ENCODE data around the gene RHOBTB1. TPM values are rescaled to one million over a fixed set of nuclear protein-coding genes. Genes with fewer than 3 reads are reported as not detected.
A peak's percentile ranks its signal among the peaks of the same experiment; 100 is the strongest.

The RHOBTB1 gene
- total RNA-seq, 2 experiments from 2014 or later = not detected

- H3K9me3 Mint-ChIP-seq = no peaks in the 10 kb centered on the region
- H3K4me1 Mint-ChIP-seq (ENCODE audit: low read depth) = no peaks in the 10 kb centered on the region
- no peak overlapping the region for H3K27ac Mint-ChIP-seq
- DNase-seq = no peak
- CTCF ChIA-PET = no interaction called here
- intact Hi-C loops (cut with micrococcal nuclease) = no loop called here
- no peak overlapping the region for H3K4me3 Mint-ChIP-seq
- H3K27me3 Mint-ChIP-seq (ENCODE audit: low read depth) = no peaks in the 10 kb centered on the region
- no peaks in the 10 kb centered on the region for H3K36me3 Mint-ChIP-seq (ENCODE audit: low read depth)
Measured at GRCh38 chr10:60893231-60893630, 50.8 kb downstream of the RHOBTB1 start.

- H3K4me1 Mint-ChIP-seq (ENCODE audit: low read depth) = no peaks in the 10 kb centered on the region
- intact Hi-C loops (cut with micrococcal nuclease) = no loop called here
Measured at GRCh38 chr10:60892571-60892970, 51.4 kb downstream of the RHOBTB1 start.

DNA sequence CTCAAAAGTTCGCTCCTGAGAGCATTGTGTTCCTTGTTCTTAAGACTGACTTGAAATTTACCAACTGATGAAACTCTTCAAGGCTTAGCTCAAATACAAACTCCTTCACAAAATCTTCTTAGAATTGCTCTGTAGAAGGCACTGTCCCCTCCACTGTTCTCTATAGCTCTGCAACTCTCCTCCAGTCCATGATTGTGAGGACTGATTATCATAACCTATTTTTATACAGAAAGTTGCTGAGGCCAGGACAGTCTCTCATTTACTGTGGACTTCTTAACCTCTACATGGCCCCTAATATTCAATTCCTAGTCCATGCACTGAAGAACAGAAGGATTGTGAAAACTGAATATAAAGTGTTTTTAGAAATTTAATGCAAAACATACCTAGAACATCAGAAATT is 53.2 kb downstream of the RHOBTB1 start:
- Mint-ChIP-seq H3K27me3 (ENCODE audit: low read depth) (no peaks in the 10 kb centered on the region), H3K4me3 (no peak overlapping the region), H3K36me3 (ENCODE audit: low read depth) (no peaks in the 10 kb centered on the region), H3K27ac (no peak overlapping the region), H3K4me1 (ENCODE audit: low read depth) (no peaks in the 10 kb centered on the region), H3K9me3 (no peaks in the 10 kb centered on the region)
- DNase-seq = no peak
- CTCF ChIA-PET = no interaction called here
- intact Hi-C loops (cut with micrococcal nuclease) = no loop called here

More at GRCh38 chr10:60892571-60892970, 51.4 kb downstream of the RHOBTB1 start:
- H3K9me3 Mint-ChIP-seq = no peaks in the 10 kb centered on the region
- CTCF ChIA-PET = no interaction called here
- no peaks in the 10 kb centered on the region for H3K36me3 Mint-ChIP-seq (ENCODE audit: low read depth)
- H3K27me3 Mint-ChIP-seq (ENCODE audit: low read depth) = no peaks in the 10 kb centered on the region
- no peak for DNase-seq
- no peak overlapping the region for H3K27ac Mint-ChIP-seq
- H3K4me3 Mint-ChIP-seq = no peak overlapping the region

DNA sequence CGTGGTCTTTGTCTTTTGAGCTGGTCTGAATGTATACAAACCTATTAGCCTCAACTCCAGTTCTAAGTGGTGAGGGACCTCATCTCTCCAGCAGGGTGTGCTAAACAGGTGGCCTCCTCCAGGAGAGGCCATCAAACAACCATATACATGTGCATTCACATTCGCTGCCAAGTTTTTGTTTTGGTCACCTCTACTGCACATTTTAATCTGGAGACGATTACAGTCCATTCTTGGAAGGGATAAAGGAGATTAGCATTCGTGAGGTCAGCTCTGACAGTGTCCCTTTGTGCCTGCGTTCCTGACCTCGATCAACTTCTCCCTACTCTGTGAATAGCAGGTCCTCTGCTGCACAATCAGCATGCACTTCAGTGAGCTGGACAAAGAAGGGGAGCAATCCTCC is 60.8 kb downstream of the RHOBTB1 start:
- no peaks in the 10 kb centered on the region for H3K27me3 Mint-ChIP-seq (ENCODE audit: low read depth)
- no peaks in the 10 kb centered on the region for H3K9me3 Mint-ChIP-seq
- no peaks in the 10 kb centered on the region for H3K4me1 Mint-ChIP-seq (ENCODE audit: low read depth)
- DNase-seq = peak; percentile 6
- CTCF ChIA-PET = interaction anchor here (0.5 to 1.4 kb wide), 3 partner anchors 11 to 83 kb away, joined by 4 to 6 read pairs (median 5); no protein-coding TSS in a partner anchor
- no peak overlapping the region for H3K4me3 Mint-ChIP-seq
- intact Hi-C loops (cut with micrococcal nuclease) = no loop called here
- no peaks in the 10 kb centered on the region for H3K36me3 Mint-ChIP-seq (ENCODE audit: low read depth)
- no peak overlapping the region for H3K27ac Mint-ChIP-seq

- Mint-ChIP-seq H3K4me3 (no peak overlapping the region), H3K36me3 (ENCODE audit: low read depth) (no peaks in the 10 kb centered on the region), H3K27ac (no peak overlapping the region), H3K9me3 (no peaks in the 10 kb centered on the region), H3K27me3 (ENCODE audit: low read depth) (peaks cover 4% of the 10 kb centered on the region), H3K4me1 (ENCODE audit: low read depth) (no peaks in the 10 kb centered on the region)
- no peak for DNase-seq
- CTCF ChIA-PET = no interaction called here
- intact Hi-C loops (cut with micrococcal nuclease) = no loop called here
Measured at GRCh38 chr10:60878224-60878623, 65.8 kb downstream of the RHOBTB1 start.

DNA sequence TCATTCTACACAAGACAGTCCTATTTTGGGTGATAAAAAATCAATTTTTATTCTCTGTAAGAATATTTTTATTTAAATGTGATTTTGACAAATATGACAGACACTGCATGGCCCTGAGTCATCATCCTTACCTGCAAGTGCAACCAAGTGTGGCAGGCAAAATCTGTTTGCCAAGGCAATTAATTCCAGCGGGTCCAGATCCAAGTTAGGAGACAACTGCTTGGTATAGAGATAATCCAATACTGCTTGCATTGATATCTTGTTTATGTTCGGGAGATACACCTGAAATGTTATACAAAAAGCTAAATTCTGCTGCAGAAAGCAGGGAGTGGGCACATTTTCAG is 66.2 kb downstream of the RHOBTB1 start:
- Mint-ChIP-seq H3K4me1 (ENCODE audit: low read depth) (no peaks in the 10 kb centered on the region), H3K27ac (no peak overlapping the region), H3K27me3 (ENCODE audit: low read depth) (peaks cover 6% of the 10 kb centered on the region), H3K36me3 (ENCODE audit: low read depth) (no peaks in the 10 kb centered on the region), H3K4me3 (no peak overlapping the region), H3K9me3 (no peaks in the 10 kb centered on the region)
- intact Hi-C loops (cut with micrococcal nuclease) = no loop called here
- no peak for DNase-seq
- CTCF ChIA-PET = interaction anchor here (1.1 kb wide), 1 partner anchor 61 kb away, joined by 3 read pairs; no protein-coding TSS in a partner anchor

DNA sequence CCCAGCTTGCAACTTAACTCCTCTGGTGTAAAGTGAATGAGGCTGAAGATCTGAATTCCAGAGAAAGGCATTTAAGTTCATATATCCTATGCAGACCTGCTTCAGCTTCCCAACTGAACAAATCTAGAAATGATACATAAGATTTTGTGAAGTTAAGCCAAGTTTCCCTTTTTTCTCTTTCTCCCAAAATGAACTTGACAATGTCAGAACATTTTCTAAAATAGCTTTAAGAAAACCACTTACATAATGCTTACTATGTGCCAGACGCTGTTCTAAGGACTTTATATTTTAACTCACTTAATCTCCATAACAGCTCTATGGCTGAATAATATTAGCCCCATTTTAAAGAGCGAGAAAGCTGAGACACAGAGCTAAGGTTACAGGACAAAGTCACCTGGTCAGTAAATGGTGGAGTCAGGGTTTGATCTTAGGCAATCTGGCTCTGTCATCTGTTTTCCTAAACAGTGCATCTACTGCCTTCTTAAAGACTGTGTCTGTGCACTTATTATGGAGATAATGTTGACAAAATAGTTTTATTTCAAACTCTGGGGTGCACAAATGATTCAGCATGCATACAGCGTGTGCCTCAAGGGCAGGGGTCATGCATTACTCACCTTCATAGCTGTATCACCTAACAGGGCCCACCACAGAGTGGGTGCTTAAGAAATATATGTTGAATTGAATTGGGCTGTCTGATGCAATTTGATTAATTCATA is 66.8 kb downstream of the RHOBTB1 start:
- H3K27ac Mint-ChIP-seq = no peak overlapping the region
- CTCF ChIA-PET = interaction anchor here (1.1 kb wide), 1 partner anchor 60 kb away, joined by 3 read pairs; no protein-coding TSS in a partner anchor
- H3K4me3 Mint-ChIP-seq = no peak overlapping the region
- DNase-seq = no peak
- intact Hi-C loops (cut with micrococcal nuclease) = no loop called here
- H3K36me3 Mint-ChIP-seq (ENCODE audit: low read depth) = no peaks in the 10 kb centered on the region
- H3K27me3 Mint-ChIP-seq (ENCODE audit: low read depth) = peaks cover 6% of the 10 kb centered on the region
- no peaks in the 10 kb centered on the region for H3K9me3 Mint-ChIP-seq
- no peaks in the 10 kb centered on the region for H3K4me1 Mint-ChIP-seq (ENCODE audit: low read depth)

DNA sequence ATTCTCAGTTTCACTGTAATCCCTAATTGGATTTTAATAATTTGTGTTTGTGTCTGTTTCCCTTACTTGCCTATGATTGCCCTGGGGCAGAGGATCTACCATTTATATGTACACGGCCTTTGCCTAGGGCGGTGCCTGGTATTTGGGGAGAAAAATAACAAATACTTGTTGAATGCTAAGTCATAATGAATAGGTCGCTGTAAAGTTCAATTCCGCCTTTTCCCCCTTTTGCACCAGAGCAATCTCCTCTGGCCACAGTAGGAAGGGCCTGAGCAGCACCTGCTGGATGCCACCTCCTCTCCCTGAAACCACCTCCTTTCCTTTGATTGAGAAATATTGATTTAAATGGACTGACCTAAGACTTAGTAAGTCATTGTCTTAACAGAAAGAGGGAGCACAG is 70.2 kb downstream of the RHOBTB1 start:
- CTCF ChIA-PET = no interaction called here
- Mint-ChIP-seq H3K4me3 (no peak overlapping the region), H3K27me3 (ENCODE audit: low read depth) (peaks cover 12% of the 10 kb centered on the region), H3K36me3 (ENCODE audit: low read depth) (no peaks in the 10 kb centered on the region), H3K27ac (no peak overlapping the region), H3K4me1 (ENCODE audit: low read depth) (no peaks in the 10 kb centered on the region), H3K9me3 (no peaks in the 10 kb centered on the region)
- intact Hi-C loops (cut with micrococcal nuclease) = no loop called here
- no peak for DNase-seq

GRCh38 chr10:60872451-60872850 is 71.5 kb downstream of the RHOBTB1 start:
- peaks cover 12% of the 10 kb centered on the region for H3K27me3 Mint-ChIP-seq (ENCODE audit: low read depth)
- intact Hi-C loops (cut with micrococcal nuclease) = no loop called here

DNA sequence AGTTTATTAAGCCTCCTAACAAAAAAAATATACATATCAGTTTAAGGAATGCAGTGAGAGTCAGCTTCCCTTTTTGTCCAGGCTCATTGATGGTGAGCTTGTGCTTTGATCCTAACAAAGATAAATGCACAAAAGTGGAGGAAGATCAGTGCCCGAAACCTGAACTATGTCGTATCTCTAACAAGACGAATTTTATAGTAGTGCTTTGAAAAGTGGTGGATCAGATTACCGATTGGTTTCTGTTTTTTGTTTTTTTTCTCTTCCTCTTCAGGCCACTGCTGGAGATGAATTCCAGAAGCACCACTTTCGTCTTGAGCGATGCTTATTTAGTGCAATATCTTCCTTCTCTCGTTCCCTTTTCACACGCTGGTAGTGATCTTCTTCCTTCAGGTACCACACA is 72.8 kb downstream of the RHOBTB1 start:
- Mint-ChIP-seq H3K27ac (no peak overlapping the region), H3K36me3 (ENCODE audit: low read depth) (no peaks in the 10 kb centered on the region), H3K4me3 (no peak overlapping the region), H3K4me1 (ENCODE audit: low read depth) (no peaks in the 10 kb centered on the region), H3K27me3 (ENCODE audit: low read depth) (peaks cover 12% of the 10 kb centered on the region), H3K9me3 (no peaks in the 10 kb centered on the region)
- intact Hi-C loops (cut with micrococcal nuclease) = no loop called here
- CTCF ChIA-PET = no interaction called here
- DNase-seq = no peak

More at GRCh38 chr10:60872451-60872850, 71.5 kb downstream of the RHOBTB1 start:
- no peak for DNase-seq
- Mint-ChIP-seq H3K4me1 (ENCODE audit: low read depth) (no peaks in the 10 kb centered on the region), H3K36me3 (ENCODE audit: low read depth) (no peaks in the 10 kb centered on the region), H3K4me3 (no peak overlapping the region), H3K9me3 (no peaks in the 10 kb centered on the region), H3K27ac (no peak overlapping the region)
- CTCF ChIA-PET = no interaction called here

DNA sequence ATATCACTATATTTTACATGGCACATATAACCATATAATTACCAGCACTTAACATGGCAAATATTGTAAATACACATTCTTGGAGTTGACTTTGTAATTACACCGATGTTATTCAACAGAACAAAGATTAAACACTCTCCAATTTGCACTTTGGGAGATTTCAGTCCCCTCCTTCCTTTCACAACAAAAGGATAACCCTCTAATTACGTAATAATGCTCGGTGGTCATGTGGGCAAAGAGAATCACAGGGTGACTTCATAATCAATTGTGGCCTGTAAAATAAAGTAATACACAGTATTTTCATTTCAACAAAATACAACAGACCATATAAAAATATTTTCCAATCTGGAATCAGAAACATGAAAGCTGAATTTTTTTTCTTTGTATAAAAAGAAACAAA is 73.2 kb downstream of the RHOBTB1 start:
- no peak for DNase-seq
- H3K4me3 Mint-ChIP-seq = no peak overlapping the region
- H3K9me3 Mint-ChIP-seq = no peaks in the 10 kb centered on the region
- no peaks in the 10 kb centered on the region for H3K36me3 Mint-ChIP-seq (ENCODE audit: low read depth)
- H3K4me1 Mint-ChIP-seq (ENCODE audit: low read depth) = no peaks in the 10 kb centered on the region
- intact Hi-C loops (cut with micrococcal nuclease) = no loop called here
- H3K27ac Mint-ChIP-seq = no peak overlapping the region
- peaks cover 12% of the 10 kb centered on the region for H3K27me3 Mint-ChIP-seq (ENCODE audit: low read depth)
- CTCF ChIA-PET = no interaction called here

DNA sequence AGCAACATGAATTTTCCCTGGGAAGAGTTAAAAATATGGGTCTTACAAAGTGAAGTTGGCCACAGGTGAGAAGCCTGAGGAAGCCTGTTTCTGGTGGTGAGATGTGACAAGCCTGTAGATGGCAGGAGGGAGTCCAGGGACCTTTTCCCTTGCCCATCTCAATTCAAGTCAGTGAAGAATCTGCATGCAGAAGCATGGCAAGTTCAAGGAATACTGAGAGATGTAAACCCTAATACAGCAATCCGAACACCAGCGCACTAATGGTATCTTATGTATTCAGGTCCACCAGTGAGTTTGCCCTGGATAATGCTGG is 73.6 kb downstream of the RHOBTB1 start:
- no peak overlapping the region for H3K27ac Mint-ChIP-seq
- CTCF ChIA-PET = no interaction called here
- H3K9me3 Mint-ChIP-seq = no peaks in the 10 kb centered on the region
- H3K36me3 Mint-ChIP-seq (ENCODE audit: low read depth) = no peaks in the 10 kb centered on the region
- no peaks in the 10 kb centered on the region for H3K4me1 Mint-ChIP-seq (ENCODE audit: low read depth)
- DNase-seq = no peak
- intact Hi-C loops (cut with micrococcal nuclease) = no loop called here
- H3K4me3 Mint-ChIP-seq = no peak overlapping the region
- H3K27me3 Mint-ChIP-seq (ENCODE audit: low read depth) = peaks cover 12% of the 10 kb centered on the region

GRCh38 chr10:60869652-60870415 is 74.2 kb downstream of the RHOBTB1 start:
- CTCF ChIA-PET = no interaction called here
- no peaks in the 10 kb centered on the region for H3K36me3 Mint-ChIP-seq (ENCODE audit: low read depth)
- H3K4me3 Mint-ChIP-seq = no peak overlapping the region
- H3K27me3 Mint-ChIP-seq (ENCODE audit: low read depth) = peaks cover 12% of the 10 kb centered on the region
- intact Hi-C loops (cut with micrococcal nuclease) = no loop called here
- H3K9me3 Mint-ChIP-seq = no peaks in the 10 kb centered on the region
- H3K27ac Mint-ChIP-seq = no peak overlapping the region
- DNase-seq = no peak
- no peaks in the 10 kb centered on the region for H3K4me1 Mint-ChIP-seq (ENCODE audit: low read depth)
